Natural killer cell (primary cell): ENCODE measurements around the gene KLK8. TPM values are rescaled to one million over a fixed set of nuclear protein-coding genes. Genes with fewer than 3 reads are reported as not detected.

Source experiments
- ATAC-seq, 3 donors: fragments of 150-1000 bp in 2 of 3; fragments of 200-7000 bp in 1 of 3; cut with Tn5 transposase; 1 replicate in 1 of 3; 2 replicates in 2 of 3; pipeline ENCODE4 v1.10.0; 2021; ENCODE audit warnings: mild to moderate bottlenecking in 2 of 3, moderate library complexity in 2 of 3
- DNase-seq, 2 donors: peaks; one replicate each; pipeline versions ENCODE4 v3.0.0 to v3.0.0-alpha.2; 2013 to 2021; ENCODE audit warnings: mixed read lengths in 1 of 2
- H3K27ac ChIP-seq: one replicate; pipeline ENCODE4 v1.5.1; 2013; ENCODE audit warnings: mild to moderate bottlenecking, low read length
- H3K27me3 ChIP-seq: one replicate; pipeline ENCODE4 v1.6.1; 2013; ENCODE audit warnings: low read length; ENCODE audit not compliant: control insufficient read depth, insufficient read depth
- H3K36me3 ChIP-seq: one replicate; pipeline ENCODE4 v1.6.1; 2013; ENCODE audit warnings: low read length; ENCODE audit not compliant: control insufficient read depth, insufficient read depth
- H3K4me1 ChIP-seq: one replicate; pipeline ENCODE4 v1.6.1; 2013; ENCODE audit warnings: low read length; ENCODE audit not compliant: control insufficient read depth, insufficient read depth
- H3K4me3 ChIP-seq: one replicate; pipeline ENCODE4 v1.5.1; 2013; ENCODE audit warnings: low read length
- H3K9me3 ChIP-seq: one replicate; pipeline ENCODE4 v1.6.1; 2013; ENCODE audit warnings: low read length; ENCODE audit not compliant: control insufficient read depth, insufficient read depth
- H3K27ac Mint-ChIP-seq, 2 donors: one replicate each; pipeline ENCODE4 v1.8.0; 2022; ENCODE audit warnings: mild to moderate bottlenecking in 2 of 2, mixed read lengths in 2 of 2, moderate library complexity in 1 of 2
- H3K27me3 Mint-ChIP-seq, 2 donors: one replicate each; pipeline ENCODE4 v1.8.0; 2022; ENCODE audit warnings: low read depth in 2 of 2, mixed read lengths in 2 of 2
- H3K36me3 Mint-ChIP-seq: one replicate; pipeline ENCODE4 v1.8.0; 2022; ENCODE audit warnings: mixed read lengths
- H3K4me1 Mint-ChIP-seq, 2 donors: one replicate each; pipeline ENCODE4 v1.8.0; 2022; ENCODE audit warnings: mixed read lengths in 2 of 2
- H3K4me3 Mint-ChIP-seq: one replicate; pipeline ENCODE4 v1.8.0; 2022; ENCODE audit warnings: mild to moderate bottlenecking, moderate library complexity, mixed read lengths
- H3K9me3 Mint-ChIP-seq, 2 donors: one replicate each; pipeline ENCODE4 v1.8.0; 2022; ENCODE audit warnings: mixed read lengths in 2 of 2
- CTCF ChIP-seq: fragments of 200-600 bp; IDR thresholded peaks from one replicate; pipeline ENCODE4 v1.8.0; 2022; ENCODE audit warnings: antibody characterized with exemption
- WGBS: methylation state at CpG from one replicate; pipeline ENCODE4 v1.1.7; 2013; ENCODE audit warnings: missing lambda C conversion rate; ENCODE audit not compliant: insufficient coverage; 5-methylcytosine and 5-hydroxymethylcytosine counted together
- intact Hi-C: fragments of 100-400 bp; cut with micrococcal nuclease; formaldehyde crosslinking; loops from one replicate; pipeline ENCODE4 v1.14.2; 2022
- total RNA-seq, 4 donors: library from RNA; stranded (reverse); fragments of 120-200 nt in 1 of 4; gene quantifications; one replicate each; pipeline versions ENCODE4 v1.2.3 to v1.2.4, GENCODE V29; 2013 to 2022

Gene KLK8
- total RNA-seq, 3 donors from 2014 or later (not counting 1 experiment from before 2014, with no cell fraction given): not detected

- no peaks in the 10 kb centered on the region for H3K36me3 ChIP-seq
- no peak for DNase-seq
- no peak for ATAC-seq
- no peaks in the 10 kb centered on the region for H3K4me1 Mint-ChIP-seq
- no peaks in the 10 kb centered on the region for H3K36me3 Mint-ChIP-seq
- intact Hi-C loops: no loop called here
- peaks cover 44 to 45% of the 10 kb centered on the region in 2 donors for H3K27me3 Mint-ChIP-seq
- no peak overlapping the region for H3K4me3 Mint-ChIP-seq
- H3K4me1 ChIP-seq: no peaks in the 10 kb centered on the region
- no peak overlapping the region for H3K27ac Mint-ChIP-seq
- no peaks in the 10 kb centered on the region for H3K9me3 Mint-ChIP-seq
- H3K4me3 ChIP-seq: no peak overlapping the region
- WGBS: 71% methylated on average over 2 of the region's 4 CpGs
- TF ChIP-seq CTCF: no peak
- H3K9me3 ChIP-seq: no peaks in the 10 kb centered on the region
- no peak overlapping the region for H3K27ac ChIP-seq
- no peaks in the 10 kb centered on the region for H3K27me3 ChIP-seq
Measured at GRCh38 chr19:51010066-51010795, 8.8 kb upstream of the KLK8 start.

GRCh38 chr19:51009061-51009891 is 7.9 kb upstream of the KLK8 start:
- H3K4me3 ChIP-seq: no peak overlapping the region
- no peaks in the 10 kb centered on the region for H3K9me3 ChIP-seq
- ATAC-seq (no peak), DNase-seq (no peak)
- Mint-ChIP-seq H3K4me1 (no peaks in the 10 kb centered on the region), H3K9me3 (no peaks in the 10 kb centered on the region), H3K36me3 (no peaks in the 10 kb centered on the region), H3K4me3 (no peak overlapping the region), H3K27me3 (peaks cover 40 to 43% of the 10 kb centered on the region in 2 donors), H3K27ac (no peak overlapping the region)
- no peaks in the 10 kb centered on the region for H3K4me1 ChIP-seq
- no peak overlapping the region for H3K27ac ChIP-seq
- intact Hi-C loops: no loop called here
- TF ChIP-seq CTCF: no peak
- WGBS: 70% methylated on average over 19 of the region's 19 CpGs
- no peaks in the 10 kb centered on the region for H3K27me3 ChIP-seq
- H3K36me3 ChIP-seq: no peaks in the 10 kb centered on the region

GRCh38 chr19:51007488-51007887 is 6.1 kb upstream of the KLK8 start:
- Mint-ChIP-seq H3K36me3 (no peaks in the 10 kb centered on the region), H3K27ac (no peak overlapping the region), H3K27me3 (peaks cover 33 to 39% of the 10 kb centered on the region in 2 donors), H3K9me3 (no peaks in the 10 kb centered on the region), H3K4me1 (peaks cover 0 to 2% of the 10 kb centered on the region in 2 donors), H3K4me3 (no peak overlapping the region)
- DNase-seq: no peak
- Histone ChIP-seq H3K4me3 (no peak overlapping the region), H3K27me3 (no peaks in the 10 kb centered on the region), H3K9me3 (no peaks in the 10 kb centered on the region), H3K4me1 (no peaks in the 10 kb centered on the region), H3K36me3 (no peaks in the 10 kb centered on the region), H3K27ac (no peak overlapping the region)
- 100% methylated on average over 1 of the region's 3 CpGs for WGBS
- intact Hi-C loops: no loop called here
- no peak for TF ChIP-seq CTCF
- ATAC-seq: no peak
